SU-DHL-6 (cell line): ENCODE results near the gene PET100.

Experiments
- CTCF ChIP-seq: fragments of 200-600 bp; sonication (generic); IDR thresholded peaks from one replicate; pipeline ENCODE4 v1.5.1; 2017; ENCODE audit warnings: antibody characterized with exemption, mild to moderate bottlenecking, low read length, moderate library complexity; ENCODE audit not compliant: insufficient read depth, poor library complexity, severe bottlenecking
- EZH2phosphoT487 ChIP-seq: fragments of 200-600 bp; sonication (generic), shearing (Covaris generic); conservative IDR thresholded peaks from 2 replicates; pipeline ENCODE4 v1.6.1; 2018; ENCODE audit warnings: mild to moderate bottlenecking, antibody characterized with exemption, low read length, moderate library complexity, mixed read lengths

- no peak for TF ChIP-seq CTCF
- no peak for TF ChIP-seq EZH2phosphoT487
Measured at GRCh38 chr19:7665076-7665475, 35.5 kb downstream of the PET100 start.
